ENCODE measurements around the gene CD247. TPM values are rescaled to one million over a fixed set of nuclear protein-coding genes. Genes with fewer than 3 reads are reported as not detected.

CD247 gene
- total RNA-seq, 1 experiment from 2014 or later: not detected

- Histone ChIP-seq H3K4me1 (ENCODE audit: insufficient read depth, low read length) (no peaks in the 10 kb centered on the region), H3K9ac (ENCODE audit: low read length) (no peak overlapping the region), H3K4me2 (ENCODE audit: low read length) (no peak overlapping the region), H3K36me3 (ENCODE audit: low read depth, low read length) (no peaks in the 10 kb centered on the region), H3F3A (ENCODE audit: low read length, unreplicated experiment) (no peaks in the 10 kb centered on the region), H3K27ac (ENCODE audit: low read length) (no peak overlapping the region), H3K9me2 (replicated peaks; ENCODE audit: low read length) (no peaks in the 10 kb centered on the region), H3K9me3 (ENCODE audit: low read length) (no peaks in the 10 kb centered on the region), H4K20me1 (ENCODE audit: low read length) (no peaks in the 10 kb centered on the region), H3K79me2 (ENCODE audit: low read length) (no peaks in the 10 kb centered on the region), H2AFZ (ENCODE audit: low read length) (no peak overlapping the region), H3K27me3 (ENCODE audit: low read length) (no peaks in the 10 kb centered on the region), H3K4me3 (ENCODE audit: low read length) (no peak overlapping the region)
- intact Hi-C loops (cut with micrococcal nuclease): no loop called here
- no peak for TF ChIP-seq EZH2 (IDR thresholded peaks at IDR 0.05; ENCODE audit: low read length, unreplicated experiment)
- TF ChIP-seq, protein P1, sequence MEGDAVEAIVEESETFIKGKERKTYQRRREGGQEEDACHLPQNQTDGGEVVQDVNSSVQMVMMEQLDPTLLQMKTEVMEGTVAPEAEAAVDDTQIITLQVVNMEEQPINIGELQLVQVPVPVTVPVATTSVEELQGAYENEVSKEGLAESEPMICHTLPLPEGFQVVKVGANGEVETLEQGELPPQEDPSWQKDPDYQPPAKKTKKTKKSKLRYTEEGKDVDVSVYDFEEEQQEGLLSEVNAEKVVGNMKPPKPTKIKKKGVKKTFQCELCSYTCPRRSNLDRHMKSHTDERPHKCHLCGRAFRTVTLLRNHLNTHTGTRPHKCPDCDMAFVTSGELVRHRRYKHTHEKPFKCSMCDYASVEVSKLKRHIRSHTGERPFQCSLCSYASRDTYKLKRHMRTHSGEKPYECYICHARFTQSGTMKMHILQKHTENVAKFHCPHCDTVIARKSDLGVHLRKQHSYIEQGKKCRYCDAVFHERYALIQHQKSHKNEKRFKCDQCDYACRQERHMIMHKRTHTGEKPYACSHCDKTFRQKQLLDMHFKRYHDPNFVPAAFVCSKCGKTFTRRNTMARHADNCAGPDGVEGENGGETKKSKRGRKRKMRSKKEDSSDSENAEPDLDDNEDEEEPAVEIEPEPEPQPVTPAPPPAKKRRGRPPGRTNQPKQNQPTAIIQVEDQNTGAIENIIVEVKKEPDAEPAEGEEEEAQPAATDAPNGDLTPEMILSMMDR (conservative IDR thresholded peaks at IDR 0.05; ENCODE audit: low read depth, low read length): no peak
- no peak for TF ChIP-seq EZH2phosphoT487 (IDR thresholded peaks at IDR 0.05; ENCODE audit: borderline replicate concordance, low read length)
- BruUV-seq (replicated peaks): no TSS peak
- ATAC-seq (no peak), DNase-seq (no peak)
- CTCF ChIA-PET: no interaction called here
- POLR2A ChIA-PET (ENCODE audit: unreplicated experiment): no interaction called here
Measured at GRCh38 chr1:167538657-167539056, 20.3 kb upstream of the CD247 start.

DNA sequence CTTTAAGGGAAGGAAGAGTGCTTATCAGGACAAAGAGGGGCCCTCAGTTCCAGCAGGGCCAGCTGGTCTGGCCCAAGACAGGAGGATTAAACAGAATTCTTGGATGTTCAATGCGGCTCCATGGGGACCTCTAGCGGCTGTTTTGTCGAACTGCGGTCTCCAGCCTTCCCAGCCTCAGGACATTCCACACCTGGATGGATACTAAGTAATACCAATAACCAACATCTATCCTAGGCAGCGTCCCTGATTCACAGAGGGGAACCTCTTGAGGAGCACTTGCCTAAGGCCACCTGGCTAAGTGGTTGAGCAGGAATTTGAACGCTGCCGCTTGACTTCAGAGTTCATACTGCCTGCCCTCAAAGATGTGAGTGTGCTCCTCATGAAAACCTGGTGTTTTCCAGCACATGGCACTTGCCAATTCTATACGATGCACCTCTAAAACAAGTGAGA, 15.5 kb upstream of the CD247 start:
- ChIA-PET CTCF (interaction anchor here (0.6 to 2.0 kb wide), 5 partner anchors 77 to 266 kb away, joined by 3 to 8 read pairs (median 5); no protein-coding TSS in a partner anchor), POLR2A (ENCODE audit: unreplicated experiment) (interaction anchor here (0.9 kb wide), 1 partner anchor 20 kb away, joined by 11 read pairs; no protein-coding TSS in a partner anchor)
- Histone ChIP-seq H3K36me3 (ENCODE audit: low read depth, low read length) (no peaks in the 10 kb centered on the region), H3K4me3 (ENCODE audit: low read length) (no peak overlapping the region), H3K9me2 (replicated peaks; ENCODE audit: low read length) (no peaks in the 10 kb centered on the region), H3K27ac (ENCODE audit: low read length) (no peak overlapping the region), H3F3A (ENCODE audit: low read length, unreplicated experiment) (no peaks in the 10 kb centered on the region), H3K4me2 (ENCODE audit: low read length) (no peak overlapping the region), H3K9me3 (ENCODE audit: low read length) (no peaks in the 10 kb centered on the region), H3K79me2 (ENCODE audit: low read length) (no peaks in the 10 kb centered on the region), H3K4me1 (ENCODE audit: insufficient read depth, low read length) (no peaks in the 10 kb centered on the region), H2AFZ (ENCODE audit: low read length) (no peak overlapping the region), H3K9ac (ENCODE audit: low read length) (no peak overlapping the region), H3K27me3 (ENCODE audit: low read length) (0 out of 2 replicates have a peak, but pooled peaks cover 5% of the 10 kb centered on the region), H4K20me1 (ENCODE audit: low read length) (no peaks in the 10 kb centered on the region)
- TF ChIP-seq, protein P1 (conservative IDR thresholded peaks at IDR 0.05; ENCODE audit: low read depth, low read length): peak; percentile 97
- TF ChIP-seq EZH2 (IDR thresholded peaks at IDR 0.05; ENCODE audit: low read length, unreplicated experiment): no peak
- no peak for TF ChIP-seq EZH2phosphoT487 (IDR thresholded peaks at IDR 0.05; ENCODE audit: borderline replicate concordance, low read length)
- BruUV-seq (replicated peaks): no TSS peak
- peak; percentile 90 for DNase-seq
- intact Hi-C loops (cut with micrococcal nuclease): loop anchor here (1.0 to 5.0 kb wide), 6 partner anchors 79 to 467 kb away; partner anchors contain the start of gene POU2F1
- peak; percentile 98 for ATAC-seq
